Upper lobe of left lung (tissue), 4 donors: ENCODE data around the gene SRRM5.

Experiments used
- CTCF ChIP-seq, 6 experiments: fragments of 450-650 bp in 4 of 6; fragments of 200-600 bp in 2 of 6; sonication (generic) in 2 of 6; IDR thresholded peaks; one replicate each; pipeline ENCODE4 v1.5.1; 2016 to 2019; ENCODE audit warnings: antibody characterized with exemption in 6 of 6
- EP300 ChIP-seq, 4 donors: sonication (generic); formaldehyde crosslinking; IDR thresholded peaks; one replicate each; pipeline ENCODE4 v1.5.1; 2017; ENCODE audit warnings: antibody characterized with exemption in 4 of 4, control low read depth in 2 of 4
- POLR2A ChIP-seq, 4 donors: fragments of 450-650 bp; IDR thresholded peaks; one replicate each; pipeline ENCODE4 v1.5.1; 2016 to 2017; ENCODE audit warnings: antibody characterized with exemption in 4 of 4, mild to moderate bottlenecking in 2 of 4
- POLR2AphosphoS5 ChIP-seq, 2 donors: sonication (generic); formaldehyde crosslinking; IDR thresholded peaks; one replicate each; pipeline ENCODE4 v1.5.1; 2017; ENCODE audit warnings: antibody characterized with exemption in 2 of 2

GRCh38 chr19:43570174-43570791 lies 41.6 kb upstream of the SRRM5 start:
- TF ChIP-seq EP300 (IDR thresholded peaks at IDR 0.05) (no peak), CTCF (IDR thresholded peaks at IDR 0.05) (no peak), POLR2A (IDR thresholded peaks at IDR 0.05) (no peak), POLR2AphosphoS5 (IDR thresholded peaks at IDR 0.05) (no peak)
